NB4 (cell line): ENCODE data around the gene CASP12.

Experiments used
- MYC ChIP-seq: IDR thresholded peaks from 2 replicates; pipeline ENCODE4 v1.6.1; 2011; ENCODE audit warnings: low read depth, low read length
- POLR2A ChIP-seq: IDR thresholded peaks from 2 replicates; pipeline ENCODE4 v1.6.1; 2011; ENCODE audit warnings: mild to moderate bottlenecking; ENCODE audit not compliant: insufficient read length; ENCODE audit errors: extremely low read depth
- TF ChIP-seq, protein P1 (sequence below): IDR thresholded peaks from one replicate; pipeline ENCODE4 v1.5.1; 2012; ENCODE audit warnings: low read depth, low read length
- TF ChIP-seq, protein P2 (sequence below): IDR thresholded peaks from 2 replicates; pipeline ENCODE4 v1.6.1; 2011; ENCODE audit warnings: low read depth, low read length

DNA sequence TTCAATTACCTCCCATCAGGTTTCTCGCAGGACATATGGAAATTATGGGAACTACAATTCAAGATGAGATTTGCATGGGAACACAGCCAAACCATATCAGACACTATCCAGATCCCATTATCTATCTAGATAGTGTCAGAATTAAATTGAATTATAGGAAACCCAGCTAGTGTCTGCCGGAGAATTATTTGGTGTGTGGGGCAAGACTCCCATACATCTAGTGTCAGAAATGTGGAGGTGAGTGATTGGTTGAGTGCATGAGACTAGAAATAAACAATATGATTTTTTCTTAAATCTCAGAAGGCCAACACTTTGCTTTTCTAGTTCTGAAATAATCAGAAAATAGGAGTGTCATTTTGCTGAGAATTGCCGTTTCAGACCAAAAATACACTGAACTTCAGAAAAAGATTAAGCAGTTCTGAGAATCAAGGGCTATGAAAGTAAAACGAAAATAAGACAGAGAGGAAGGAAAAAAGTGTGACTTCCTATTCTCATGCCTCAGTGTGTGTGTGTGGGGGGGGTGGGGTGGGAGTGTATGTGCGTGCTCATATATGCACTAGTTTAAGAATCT, 21.3 kb downstream of the CASP12 start:
- TF ChIP-seq, protein P1, sequence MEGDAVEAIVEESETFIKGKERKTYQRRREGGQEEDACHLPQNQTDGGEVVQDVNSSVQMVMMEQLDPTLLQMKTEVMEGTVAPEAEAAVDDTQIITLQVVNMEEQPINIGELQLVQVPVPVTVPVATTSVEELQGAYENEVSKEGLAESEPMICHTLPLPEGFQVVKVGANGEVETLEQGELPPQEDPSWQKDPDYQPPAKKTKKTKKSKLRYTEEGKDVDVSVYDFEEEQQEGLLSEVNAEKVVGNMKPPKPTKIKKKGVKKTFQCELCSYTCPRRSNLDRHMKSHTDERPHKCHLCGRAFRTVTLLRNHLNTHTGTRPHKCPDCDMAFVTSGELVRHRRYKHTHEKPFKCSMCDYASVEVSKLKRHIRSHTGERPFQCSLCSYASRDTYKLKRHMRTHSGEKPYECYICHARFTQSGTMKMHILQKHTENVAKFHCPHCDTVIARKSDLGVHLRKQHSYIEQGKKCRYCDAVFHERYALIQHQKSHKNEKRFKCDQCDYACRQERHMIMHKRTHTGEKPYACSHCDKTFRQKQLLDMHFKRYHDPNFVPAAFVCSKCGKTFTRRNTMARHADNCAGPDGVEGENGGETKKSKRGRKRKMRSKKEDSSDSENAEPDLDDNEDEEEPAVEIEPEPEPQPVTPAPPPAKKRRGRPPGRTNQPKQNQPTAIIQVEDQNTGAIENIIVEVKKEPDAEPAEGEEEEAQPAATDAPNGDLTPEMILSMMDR, result no peak
- TF ChIP-seq, protein P2, sequence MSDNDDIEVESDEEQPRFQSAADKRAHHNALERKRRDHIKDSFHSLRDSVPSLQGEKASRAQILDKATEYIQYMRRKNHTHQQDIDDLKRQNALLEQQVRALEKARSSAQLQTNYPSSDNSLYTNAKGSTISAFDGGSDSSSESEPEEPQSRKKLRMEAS, result no peak
- TF ChIP-seq POLR2A, result no peak
- TF ChIP-seq MYC, result no peak
